ENCODE measurements around the gene MIPOL1. TPM values are rescaled to one million over a fixed set of nuclear protein-coding genes. Genes with fewer than 3 reads are reported as not detected.
"Not testable (repeated sequence)": the region's sequence is repeated elsewhere in the genome, so short reads cannot be mapped to it uniquely, and the experiment has no call there.

The MIPOL1 gene
- total RNA-seq, 6 experiments from 2014 or later, result 3.0 to 5.7 (median 4.0) TPM

DNA sequence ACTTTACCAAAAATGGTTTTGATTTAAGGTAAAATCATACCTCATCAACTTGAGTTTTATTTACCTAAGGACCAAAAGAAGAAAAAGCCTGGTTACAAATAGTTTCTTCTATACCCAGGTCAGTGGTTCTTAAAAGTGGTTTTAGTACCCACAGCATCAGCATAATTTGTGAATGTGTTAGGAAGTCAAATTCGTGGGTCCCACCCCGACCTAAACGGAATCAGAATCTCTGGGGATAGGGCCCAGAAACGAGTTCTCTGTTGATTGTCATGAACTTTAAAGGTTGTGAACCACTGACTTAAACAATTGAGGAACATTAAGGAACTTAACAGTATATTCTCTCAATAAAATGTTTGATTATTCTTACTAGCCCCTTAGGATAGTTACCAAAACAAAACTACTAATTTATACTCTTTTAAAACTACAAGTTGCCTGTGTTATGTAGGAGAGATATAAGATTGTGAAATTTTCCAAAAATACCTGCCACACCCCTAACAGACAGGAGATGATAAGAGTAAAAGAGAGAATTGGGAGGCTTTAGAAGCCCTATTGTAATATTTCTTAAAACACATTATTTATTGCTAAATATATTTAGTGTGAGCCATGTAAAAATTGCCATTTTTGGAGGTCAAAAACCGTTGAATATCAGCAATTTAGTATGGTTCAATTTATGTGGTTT, 24.7 kb upstream of the MIPOL1 start:
- no peaks in the 10 kb centered on the region for H3K9me3 ChIP-seq
- no peaks in the 10 kb centered on the region for H3K36me3 ChIP-seq
- peaks cover 0 to 23% (median 5%) of the 10 kb centered on the region in 4 donors for H3K4me1 ChIP-seq
- H3K27ac ChIP-seq, result no peak overlapping the region
- ATAC-seq (no peak), DNase-seq (no peak)
- H3K4me3 ChIP-seq, result peak overlapping the region; percentile 67 to 91 (median 76)
- TF ChIP-seq, protein P1, sequence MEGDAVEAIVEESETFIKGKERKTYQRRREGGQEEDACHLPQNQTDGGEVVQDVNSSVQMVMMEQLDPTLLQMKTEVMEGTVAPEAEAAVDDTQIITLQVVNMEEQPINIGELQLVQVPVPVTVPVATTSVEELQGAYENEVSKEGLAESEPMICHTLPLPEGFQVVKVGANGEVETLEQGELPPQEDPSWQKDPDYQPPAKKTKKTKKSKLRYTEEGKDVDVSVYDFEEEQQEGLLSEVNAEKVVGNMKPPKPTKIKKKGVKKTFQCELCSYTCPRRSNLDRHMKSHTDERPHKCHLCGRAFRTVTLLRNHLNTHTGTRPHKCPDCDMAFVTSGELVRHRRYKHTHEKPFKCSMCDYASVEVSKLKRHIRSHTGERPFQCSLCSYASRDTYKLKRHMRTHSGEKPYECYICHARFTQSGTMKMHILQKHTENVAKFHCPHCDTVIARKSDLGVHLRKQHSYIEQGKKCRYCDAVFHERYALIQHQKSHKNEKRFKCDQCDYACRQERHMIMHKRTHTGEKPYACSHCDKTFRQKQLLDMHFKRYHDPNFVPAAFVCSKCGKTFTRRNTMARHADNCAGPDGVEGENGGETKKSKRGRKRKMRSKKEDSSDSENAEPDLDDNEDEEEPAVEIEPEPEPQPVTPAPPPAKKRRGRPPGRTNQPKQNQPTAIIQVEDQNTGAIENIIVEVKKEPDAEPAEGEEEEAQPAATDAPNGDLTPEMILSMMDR (IDR thresholded peaks at IDR 0.05), result no peak
- no peak for TF ChIP-seq POLR2A (IDR thresholded peaks at IDR 0.05)
- H3K27me3 ChIP-seq, result no peaks in the 10 kb centered on the region
- intact Hi-C loops (cut with DNase I), result no loop called here
- 61% methylated on average over 5 of the region's 5 CpGs for WGBS (ENCODE audit: insufficient coverage, low coverage, low lambda C conversion rate, missing lambda C conversion rate)

DNA sequence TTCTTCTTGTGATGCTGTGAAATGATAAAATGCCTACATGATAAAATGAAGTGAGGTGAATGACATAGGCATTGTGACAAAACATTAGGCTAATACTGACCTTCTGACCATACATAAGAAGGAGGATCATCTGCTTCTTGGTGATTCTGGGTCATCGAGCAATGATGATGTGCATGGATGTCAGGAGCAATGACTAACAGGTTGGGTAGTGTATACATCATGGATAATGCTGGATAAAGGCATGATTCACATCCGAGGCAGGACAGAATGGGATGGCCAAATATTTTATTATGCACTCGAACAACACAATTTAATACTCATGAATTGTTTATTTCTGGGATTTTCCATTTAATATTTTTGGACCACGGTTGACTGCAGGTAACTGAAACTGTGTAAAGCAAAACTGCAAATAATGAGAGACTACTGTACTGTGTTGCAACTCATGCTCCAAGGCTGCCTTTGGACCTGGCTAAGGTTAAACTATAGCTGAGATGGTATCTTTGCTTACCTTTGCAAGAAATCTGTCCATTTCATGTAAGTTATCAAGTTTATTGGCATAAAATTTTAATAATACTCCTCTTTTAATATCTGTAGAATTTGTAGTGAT, 17.7 kb upstream of the MIPOL1 start:
- Histone ChIP-seq H3K27me3 (no peaks in the 10 kb centered on the region), H3K36me3 (no peaks in the 10 kb centered on the region), H3K4me1 (peaks cover 0 to 9% (median 0%) of the 10 kb centered on the region in 4 donors), H3K9me3 (no peaks in the 10 kb centered on the region), H3K27ac (no peak overlapping the region), H3K4me3 (no peak overlapping the region)
- TF ChIP-seq, protein P1 (IDR thresholded peaks at IDR 0.05), result no peak
- TF ChIP-seq POLR2A (IDR thresholded peaks at IDR 0.05), result no peak
- WGBS (ENCODE audit: insufficient coverage, low coverage, low lambda C conversion rate, missing lambda C conversion rate), result 50% methylated on average over 4 of the region's 4 CpGs
- DNase-seq, result no peak
- intact Hi-C loops (cut with DNase I), result no loop called here
- no peak for ATAC-seq

DNA sequence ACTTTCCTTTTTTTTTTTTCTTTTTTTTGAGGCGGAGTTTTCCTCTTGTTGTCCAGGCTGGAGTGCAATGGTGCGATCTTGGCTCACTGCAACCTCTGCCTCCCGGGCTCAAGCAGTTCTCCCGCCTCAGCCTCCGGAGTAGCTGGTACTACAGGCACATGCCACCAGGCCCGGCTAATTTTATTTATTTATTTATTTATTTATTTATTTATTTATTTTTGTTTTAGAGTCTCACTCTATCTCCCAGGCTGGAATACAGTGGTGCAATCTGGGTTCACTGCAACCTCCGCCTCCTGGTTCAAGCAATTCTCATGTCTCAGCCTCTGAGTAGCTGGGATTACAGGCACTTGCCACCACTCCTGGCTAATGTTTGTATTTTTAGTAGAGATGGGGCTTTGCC, 16.9 kb upstream of the MIPOL1 start:
- H3K27ac ChIP-seq; ATAC-seq; H3K27me3 ChIP-seq; H3K4me1 ChIP-seq; H3K4me3 ChIP-seq; H3K9me3 ChIP-seq; intact Hi-C loops (cut with DNase I); H3K36me3 ChIP-seq; DNase-seq: not testable (repeated sequence)
- 98% methylated on average over 6 of the region's 7 CpGs for WGBS (ENCODE audit: insufficient coverage, low coverage, low lambda C conversion rate, missing lambda C conversion rate)

DNA sequence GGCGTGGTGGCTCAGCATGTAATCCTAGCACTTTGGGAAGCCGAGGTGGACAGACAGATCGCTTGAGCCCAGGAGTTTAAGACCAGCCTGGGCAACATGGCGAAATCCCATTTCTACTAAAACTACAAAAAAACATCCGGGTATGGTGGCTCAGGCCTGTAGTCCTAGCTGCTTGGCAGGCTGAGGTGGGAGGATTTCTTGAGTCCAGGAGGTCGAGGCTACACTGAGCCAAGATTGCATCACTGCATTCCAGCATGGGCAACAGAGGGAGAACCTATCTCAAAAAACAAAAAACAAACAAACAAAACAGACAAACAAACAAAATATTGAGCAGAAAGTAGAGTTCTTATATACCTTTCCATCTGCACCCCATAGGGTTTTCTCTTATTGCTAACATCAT, 16.3 kb upstream of the MIPOL1 start:
- no peak overlapping the region for H3K4me3 ChIP-seq
- intact Hi-C loops (cut with DNase I), result no loop called here
- DNase-seq (no peak), ATAC-seq (peak in 3 of 4 donors; percentile 53 to 87 (median 57))
- H3K36me3 ChIP-seq, result no peaks in the 10 kb centered on the region
- H3K4me1 ChIP-seq, result peaks cover 0 to 7% (median 0%) of the 10 kb centered on the region in 4 donors
- H3K27ac ChIP-seq, result no peak overlapping the region
- 57% methylated on average over 6 of the region's 6 CpGs for WGBS (ENCODE audit: insufficient coverage, low coverage, low lambda C conversion rate, missing lambda C conversion rate)
- TF ChIP-seq, protein P1 (IDR thresholded peaks at IDR 0.05), result no peak
- TF ChIP-seq POLR2A (IDR thresholded peaks at IDR 0.05), result no peak
- no peaks in the 10 kb centered on the region for H3K27me3 ChIP-seq
- H3K9me3 ChIP-seq, result no peaks in the 10 kb centered on the region

DNA sequence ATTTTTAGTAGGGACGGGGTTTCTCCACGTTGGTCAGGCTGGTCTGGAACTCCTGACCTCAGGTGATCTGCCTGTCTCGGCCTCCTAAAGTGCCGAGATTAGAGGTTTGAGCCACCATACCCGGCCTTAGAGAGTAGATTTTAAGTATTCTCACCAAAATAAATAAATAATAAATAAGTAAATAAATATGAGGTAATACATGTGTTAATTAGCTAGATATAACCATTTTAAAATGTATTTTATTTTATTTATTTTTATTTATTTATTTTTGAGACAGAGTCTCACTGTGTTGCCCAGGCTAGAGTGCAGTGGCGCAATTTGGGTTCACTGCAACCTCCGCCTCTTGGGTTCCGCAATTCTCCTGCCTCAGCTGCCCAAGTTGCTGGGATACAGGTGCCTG, 13.2 kb upstream of the MIPOL1 start:
- 84% methylated on average over 8 of the region's 8 CpGs for WGBS (ENCODE audit: insufficient coverage, low coverage, low lambda C conversion rate, missing lambda C conversion rate)
- ATAC-seq; intact Hi-C loops (cut with DNase I); H3K9me3 ChIP-seq; H3K27ac ChIP-seq; H3K4me3 ChIP-seq; H3K27me3 ChIP-seq; H3K36me3 ChIP-seq; H3K4me1 ChIP-seq; DNase-seq: not testable (repeated sequence)
